ENCODE results near the gene RASGRP3. TPM values are rescaled to one million over a fixed set of nuclear protein-coding genes. Genes with fewer than 3 reads are reported as not detected.

The RASGRP3 gene
- polyA plus RNA-seq, 1 of the 3 experiments (the other 2 are of a cell fraction), result 72.5 TPM

- no peaks in the 10 kb centered on the region for H3K9me3 ChIP-seq
- H3K4me2 ChIP-seq, result no peak overlapping the region
- DNase-seq, result no peak
- no peak overlapping the region for H3K27ac ChIP-seq (ENCODE audit: low read depth in 2 of 2, low read length in 1 of 2)
- WGBS (ENCODE audit: low lambda C conversion rate), result 72% methylated on average over 2 of the region's 2 CpGs
- POLR2A ChIA-PET, result no interaction called here
- TF ChIP-seq ELF1 (IDR thresholded peaks at IDR 0.05) (no peak), FOXM1 (IDR thresholded peaks at IDR 0.05; ENCODE audit: low read depth) (no peak), CHD2 (IDR thresholded peaks at IDR 0.05; ENCODE audit: low read length, partially characterized antibody) (no peak), RXRA (IDR thresholded peaks at IDR 0.05; ENCODE audit: borderline replicate concordance, low read depth) (no peak), RFX5 (IDR thresholded peaks at IDR 0.05; ENCODE audit: low read length) (no peak), JUND (IDR thresholded peaks at IDR 0.05) (no peak), GATA2 (CRISPR knock-in tag; IDR thresholded peaks at IDR 0.05) (no peak)
- CTCF ChIA-PET, result interaction anchor here (5.8 kb wide), 1 partner anchor 12 kb away, joined by 36 read pairs; no protein-coding TSS in a partner anchor
- H2AFZ ChIP-seq (ENCODE audit: low read depth), result no peak overlapping the region
- no peaks in the 10 kb centered on the region for H3K79me2 ChIP-seq (ENCODE audit: insufficient read depth)
- no peaks in the 10 kb centered on the region for H3K9me2 ChIP-seq
- H3K36me3 ChIP-seq (replicated peaks in 1 of 2; ENCODE audit: control insufficient read depth in 1 of 2, insufficient read depth in 2 of 2, low read length in 1 of 2), result no peaks in the 10 kb centered on the region
- H3K9ac ChIP-seq, result no peak overlapping the region
- H3K4me3 ChIP-seq (ENCODE audit: low read depth in 2 of 2, low read length in 1 of 2), result no peak overlapping the region
- peaks cover 3% of the 10 kb centered on the region for H3F3A ChIP-seq (replicated peaks; ENCODE audit: insufficient read depth)
- H4K20me1 ChIP-seq (ENCODE audit: insufficient read depth), result no peaks in the 10 kb centered on the region
- no peaks in the 10 kb centered on the region for H3K27me3 ChIP-seq (ENCODE audit: insufficient read depth)
- H3K4me1 ChIP-seq (ENCODE audit: control insufficient read depth in 1 of 2, insufficient read depth in 2 of 2, low read depth in 1 of 2, low read length in 1 of 2), result no peaks in the 10 kb centered on the region
Measured at GRCh38 chr2:33570681-33571080, 94.2 kb downstream of the RASGRP3 start.

- peaks cover 12% of the 10 kb centered on the region for H3F3A ChIP-seq (replicated peaks; ENCODE audit: insufficient read depth)
- WGBS (ENCODE audit: low lambda C conversion rate), result 86% methylated on average over 6 of the region's 6 CpGs
- H3K4me3 ChIP-seq (ENCODE audit: low read depth in 2 of 2, low read length in 1 of 2), result no peak overlapping the region
- ChIA-PET CTCF (interaction anchor here (5.8 kb wide), 1 partner anchor 9 kb away, joined by 36 read pairs; no protein-coding TSS in a partner anchor), POLR2A (no interaction called here)
- no peaks in the 10 kb centered on the region for H3K79me2 ChIP-seq (ENCODE audit: insufficient read depth)
- DNase-seq, result no peak
- no peak overlapping the region for H3K27ac ChIP-seq (ENCODE audit: low read depth in 2 of 2, low read length in 1 of 2)
- no peaks in the 10 kb centered on the region for H3K4me1 ChIP-seq (ENCODE audit: control insufficient read depth in 1 of 2, insufficient read depth in 2 of 2, low read depth in 1 of 2, low read length in 1 of 2)
- no peaks in the 10 kb centered on the region for H3K27me3 ChIP-seq (ENCODE audit: insufficient read depth)
- no peak overlapping the region for H3K4me2 ChIP-seq
- H3K9me3 ChIP-seq, result no peaks in the 10 kb centered on the region
- H3K36me3 ChIP-seq (replicated peaks in 1 of 2; ENCODE audit: control insufficient read depth in 1 of 2, insufficient read depth in 2 of 2, low read length in 1 of 2), result no peaks in the 10 kb centered on the region
- H2AFZ ChIP-seq (ENCODE audit: low read depth), result no peak overlapping the region
- H3K9me2 ChIP-seq, result no peaks in the 10 kb centered on the region
- H3K9ac ChIP-seq, result no peak overlapping the region
- no peaks in the 10 kb centered on the region for H4K20me1 ChIP-seq (ENCODE audit: insufficient read depth)
- TF ChIP-seq EP300 (IDR thresholded peaks at IDR 0.05; ENCODE audit: borderline replicate concordance in 1 of 2, low read depth in 1 of 2, low read length in 1 of 2), result no peak
Measured at GRCh38 chr2:33573657-33574056, 97.2 kb downstream of the RASGRP3 start.

GRCh38 chr2:33577084-33577483 is 100.6 kb downstream of the RASGRP3 start:
- no peak overlapping the region for H3K9ac ChIP-seq
- DNase-seq, result no peak
- H2AFZ ChIP-seq (ENCODE audit: low read depth), result no peak overlapping the region
- H3K9me3 ChIP-seq, result no peaks in the 10 kb centered on the region
- no peak overlapping the region for H3K4me3 ChIP-seq (ENCODE audit: low read depth in 2 of 2, low read length in 1 of 2)
- H3K4me1 ChIP-seq (ENCODE audit: control insufficient read depth in 1 of 2, insufficient read depth in 2 of 2, low read depth in 1 of 2, low read length in 1 of 2), result no peaks in the 10 kb centered on the region
- peaks cover 6% of the 10 kb centered on the region; the same call in 1 of the 2 replicates for H3K79me2 ChIP-seq (ENCODE audit: insufficient read depth)
- WGBS (ENCODE audit: low lambda C conversion rate), result 94% methylated on average over 8 of the region's 8 CpGs
- no peak overlapping the region for H3K4me2 ChIP-seq
- ChIA-PET POLR2A (no interaction called here), CTCF (interaction anchor here (0.6 to 1.4 kb wide), 3 partner anchors 101 to 544 kb away, joined by 3 read pairs; no protein-coding TSS in a partner anchor)
- no peaks in the 10 kb centered on the region for H4K20me1 ChIP-seq (ENCODE audit: insufficient read depth)
- no peaks in the 10 kb centered on the region for H3K36me3 ChIP-seq (replicated peaks in 1 of 2; ENCODE audit: control insufficient read depth in 1 of 2, insufficient read depth in 2 of 2, low read length in 1 of 2)
- H3K27me3 ChIP-seq (ENCODE audit: insufficient read depth), result no peaks in the 10 kb centered on the region
- no peak overlapping the region for H3K27ac ChIP-seq (ENCODE audit: low read depth in 2 of 2, low read length in 1 of 2)
- no peaks in the 10 kb centered on the region for H3K9me2 ChIP-seq
- H3F3A ChIP-seq (replicated peaks; ENCODE audit: insufficient read depth), result peaks cover 9% of the 10 kb centered on the region
- TF ChIP-seq FOXM1 (IDR thresholded peaks at IDR 0.05; ENCODE audit: low read depth) (no peak), MAX (IDR thresholded peaks at IDR 0.05; ENCODE audit: low read depth) (no peak), JUND (IDR thresholded peaks at IDR 0.05) (no peak), NRF1 (IDR thresholded peaks at IDR 0.05; ENCODE audit: low read depth, low read length) (no peak), EP300 (IDR thresholded peaks at IDR 0.05; ENCODE audit: borderline replicate concordance in 1 of 2, low read depth in 1 of 2, low read length in 1 of 2) (no peak), EZH2phosphoT487 (IDR thresholded peaks at IDR 0.05; ENCODE audit: borderline replicate concordance, low read depth) (no peak), FOXJ3 (CRISPR knock-in tag; IDR thresholded peaks at IDR 0.05) (no peak), GABPA (IDR thresholded peaks at IDR 0.05; ENCODE audit: low read depth) (no peak), CTCF (IDR thresholded peaks at IDR 0.05) (no peak), REST (IDR thresholded peaks at IDR 0.05; ENCODE audit: low read depth, low read length) (no peak), TCF12 (IDR thresholded peaks at IDR 0.05) (no peak), YY1 (IDR thresholded peaks at IDR 0.05; ENCODE audit: low read depth) (no peak)

All from SK-N-SH (cell line).